Thymus (tissue), 11 donors: ENCODE measurements around the gene SLC37A1. TPM values are rescaled to one million over a fixed set of nuclear protein-coding genes. Genes with fewer than 3 reads are reported as not detected.

Experiments used
- DNase-seq, 9 donors: peaks; one replicate each; pipeline ENCODE4 v3.0.0-alpha.2; 2013; ENCODE audit warnings: low spot score in 9 of 9, low read depth in 6 of 9, missing footprints in 1 of 9
- H3K27ac ChIP-seq, 2 donors: one replicate each; pipeline ENCODE4 v1.5.1; 2013; ENCODE audit warnings: control low read depth in 1 of 2, low read depth in 1 of 2, low read length in 1 of 2, mild to moderate bottlenecking in 1 of 2, moderate library complexity in 1 of 2
- H3K27me3 ChIP-seq, 2 donors: one replicate each; pipeline ENCODE4 v1.5.1; 2013; ENCODE audit warnings: low read length in 1 of 2; ENCODE audit not compliant: control insufficient read depth in 2 of 2, insufficient read depth in 1 of 2
- H3K36me3 ChIP-seq, 2 donors: one replicate each; pipeline ENCODE4 v1.5.1; 2013; ENCODE audit warnings: low read length in 1 of 2, mild to moderate bottlenecking in 1 of 2, moderate library complexity in 1 of 2; ENCODE audit not compliant: control insufficient read depth in 2 of 2, insufficient read depth in 2 of 2
- H3K4me1 ChIP-seq, 2 donors: one replicate each; pipeline ENCODE4 v1.5.1; 2013; ENCODE audit warnings: low read length in 2 of 2; ENCODE audit not compliant: control insufficient read depth in 2 of 2, insufficient read depth in 2 of 2
- H3K4me3 ChIP-seq, 2 donors: one replicate each; pipeline ENCODE4 v1.5.1; 2013; ENCODE audit warnings: low read length in 2 of 2, control low read depth in 1 of 2, mild to moderate bottlenecking in 1 of 2
- H3K9me3 ChIP-seq, 2 donors: one replicate each; pipeline ENCODE4 v1.5.1; 2013; ENCODE audit warnings: low read length in 1 of 2, mild to moderate bottlenecking in 1 of 2; ENCODE audit not compliant: control insufficient read depth in 2 of 2, insufficient read depth in 1 of 2
- WGBS: extraction: QIAGEN DNeasy Blood & Tissue Kit; methylation state at CpG from one replicate; pipeline ENCODE4 v1.1.7; 2013; 5-methylcytosine and 5-hydroxymethylcytosine counted together
- polyA plus RNA-seq: library from polyadenylated mRNA; stranded (reverse); fragments of 200-250 nt; gene quantifications from one replicate; pipeline ENCODE4 v1.2.3, GENCODE V29; 2013
- total RNA-seq: library from RNA; stranded (reverse); fragments of 120-200 nt; gene quantifications from one replicate; pipeline ENCODE4 v1.2.4, GENCODE V29; 2013
- donor health status: healthy.

SLC37A1 gene
- total and polyA plus RNA-seq, 2 donors: 9.0 to 9.2 TPM

DNA sequence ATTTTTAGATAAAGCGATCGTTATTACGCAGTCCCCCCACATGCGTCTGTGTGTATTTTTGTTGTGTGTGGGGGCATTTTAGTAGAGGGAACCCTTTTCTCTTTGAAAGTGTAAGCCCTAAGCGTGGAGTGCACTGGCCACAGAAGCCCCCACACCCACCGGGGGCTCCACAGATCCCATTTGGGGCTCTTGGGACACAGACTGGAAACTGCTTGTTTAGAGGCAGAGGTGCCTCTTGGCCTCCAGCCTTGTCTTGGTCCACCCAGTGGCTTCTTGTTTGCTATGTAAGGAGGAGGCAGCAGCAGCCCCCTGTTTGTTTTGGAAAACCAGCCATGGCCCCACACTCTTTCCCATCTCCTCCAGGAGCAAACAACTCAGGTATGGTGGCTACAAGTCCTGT lies 42.8 kb downstream of the SLC37A1 start:
- Histone ChIP-seq H3K9me3 (no peaks in the 10 kb centered on the region), H3K4me3 (no peak overlapping the region), H3K27ac (no peak overlapping the region), H3K4me1 (peaks cover 0 to 6% of the 10 kb centered on the region in 2 donors), H3K36me3 (peaks cover 17 to 25% of the 10 kb centered on the region in 2 donors), H3K27me3 (no peaks in the 10 kb centered on the region)
- DNase-seq: no peak
- WGBS: 99% methylated on average over 6 of the region's 6 CpGs

DNA sequence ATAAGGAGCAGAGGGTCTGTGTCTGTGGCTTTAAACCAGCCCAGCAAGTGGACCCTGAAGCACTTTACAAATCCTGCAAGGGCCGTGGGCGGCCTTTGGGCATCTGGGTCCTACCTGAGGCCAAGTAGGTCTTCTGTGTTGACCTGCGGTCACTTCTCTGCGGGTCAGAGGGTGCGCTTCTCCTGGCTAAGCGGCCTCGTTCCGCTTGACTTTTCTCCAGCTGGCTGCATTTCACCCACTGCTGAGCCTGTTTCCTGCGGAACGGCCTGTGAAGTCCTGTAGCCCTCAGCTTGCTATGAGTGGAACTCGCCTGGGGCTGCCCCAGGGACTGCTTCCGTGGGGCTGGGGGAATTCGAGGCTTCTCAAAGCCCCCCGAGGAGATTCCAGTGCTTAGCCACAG lies 43.3 kb downstream of the SLC37A1 start:
- Histone ChIP-seq H3K27ac (no peak overlapping the region), H3K9me3 (no peaks in the 10 kb centered on the region), H3K36me3 (peaks cover 17 to 26% of the 10 kb centered on the region in 2 donors), H3K27me3 (no peaks in the 10 kb centered on the region), H3K4me3 (no peak overlapping the region), H3K4me1 (peaks cover 0 to 11% of the 10 kb centered on the region in 2 donors)
- WGBS: 90% methylated on average over 14 of the region's 14 CpGs
- no peak for DNase-seq

DNA sequence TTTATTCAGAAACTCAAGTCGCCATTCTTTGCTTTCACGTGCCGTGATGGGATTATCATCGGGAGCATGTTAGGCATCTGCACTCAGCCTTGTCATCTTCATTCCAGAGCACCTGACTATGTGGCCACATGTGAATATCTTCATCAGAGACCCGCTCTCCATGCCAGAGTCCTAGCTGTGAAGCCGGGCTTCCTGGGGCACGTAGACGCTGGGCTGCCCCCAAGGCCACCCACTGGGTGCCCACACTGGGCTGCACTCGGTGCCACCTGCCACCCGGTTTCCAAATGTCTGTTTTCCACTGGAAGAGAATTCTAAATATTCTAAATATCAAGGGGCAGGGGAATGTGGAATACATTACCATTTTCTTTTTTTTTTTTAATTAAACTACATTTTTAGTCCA lies 43.8 kb downstream of the SLC37A1 start:
- WGBS: 98% methylated on average over 10 of the region's 10 CpGs
- no peaks in the 10 kb centered on the region for H3K9me3 ChIP-seq
- H3K27me3 ChIP-seq: no peaks in the 10 kb centered on the region
- peaks cover 0 to 15% of the 10 kb centered on the region in 2 donors for H3K4me1 ChIP-seq
- no peak overlapping the region for H3K4me3 ChIP-seq
- H3K27ac ChIP-seq: no peak overlapping the region
- DNase-seq: no peak
- peaks cover 17 to 31% of the 10 kb centered on the region in 2 donors for H3K36me3 ChIP-seq

DNA sequence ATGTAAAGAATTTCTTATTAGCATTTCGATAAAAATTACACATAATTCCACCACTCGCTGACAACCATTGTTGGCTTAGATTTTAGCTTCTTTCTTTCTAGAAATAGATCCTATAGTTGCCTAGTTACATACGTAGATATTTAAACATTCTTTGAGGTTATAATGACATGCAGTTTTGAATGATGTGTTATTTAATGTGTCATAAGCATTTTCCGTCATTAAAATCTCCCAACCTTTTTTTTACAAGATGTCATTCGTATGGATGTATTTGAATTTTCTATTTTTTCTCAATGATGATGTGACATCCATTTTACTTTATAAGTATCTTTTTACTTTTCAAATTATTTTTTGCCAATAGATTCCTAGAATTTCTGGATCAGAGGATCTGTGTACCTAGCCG lies 44.7 kb downstream of the SLC37A1 start:
- WGBS: 99% methylated on average over 6 of the region's 6 CpGs
- Histone ChIP-seq H3K36me3 (peaks cover 21 to 37% of the 10 kb centered on the region in 2 donors), H3K9me3 (no peaks in the 10 kb centered on the region), H3K27ac (no peak overlapping the region), H3K4me3 (no peak overlapping the region), H3K4me1 (peaks cover 0 to 18% of the 10 kb centered on the region in 2 donors), H3K27me3 (no peaks in the 10 kb centered on the region)
- DNase-seq: no peak

DNA sequence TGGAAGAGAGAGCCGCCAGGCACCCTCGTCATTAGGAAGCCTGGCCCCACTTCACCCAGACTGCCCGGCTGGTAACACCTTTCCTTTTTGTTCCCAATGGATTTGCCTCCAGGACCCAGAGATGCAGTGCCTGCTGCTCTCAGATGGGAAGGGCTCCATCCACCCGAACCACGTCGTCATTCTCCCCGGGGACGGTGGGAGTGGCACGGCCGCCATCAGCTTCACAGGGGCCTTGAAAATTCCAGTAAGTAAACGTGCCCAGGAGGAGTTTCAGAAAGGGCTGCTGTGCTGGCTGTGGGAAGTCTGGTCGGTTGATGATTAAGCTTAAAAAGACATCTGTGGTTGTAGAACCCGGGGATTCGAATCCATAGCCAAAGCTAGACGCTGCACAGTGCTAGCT lies 45.2 kb downstream of the SLC37A1 start:
- Histone ChIP-seq H3K27ac (no peak overlapping the region), H3K4me1 (peaks cover 0 to 18% of the 10 kb centered on the region in 2 donors), H3K4me3 (no peak overlapping the region), H3K9me3 (no peaks in the 10 kb centered on the region), H3K36me3 (peaks cover 23 to 42% of the 10 kb centered on the region in 2 donors), H3K27me3 (no peaks in the 10 kb centered on the region)
- no peak for DNase-seq
- WGBS: 97% methylated on average over 15 of the region's 15 CpGs

DNA sequence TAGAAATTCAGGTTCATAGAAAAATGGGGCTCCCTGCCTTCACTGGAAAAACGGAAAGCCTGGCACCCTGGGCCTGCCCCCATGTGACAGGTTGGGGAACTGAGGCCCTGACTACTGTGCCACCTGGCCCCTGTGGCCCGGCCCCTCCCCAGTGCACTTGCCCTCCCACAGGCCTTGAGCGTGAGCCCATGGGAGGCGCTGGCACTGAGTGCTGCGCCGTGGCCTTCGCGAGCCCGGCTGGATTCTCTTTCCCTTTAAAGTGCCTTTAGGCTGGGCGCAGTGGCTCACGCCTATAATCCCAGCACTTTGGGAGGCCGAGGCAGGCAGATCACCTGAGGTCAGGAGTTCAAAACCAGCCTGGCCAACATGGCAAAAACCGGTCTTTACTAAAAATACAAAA lies 45.7 kb downstream of the SLC37A1 start:
- no peaks in the 10 kb centered on the region for H3K9me3 ChIP-seq
- peaks cover 25 to 44% of the 10 kb centered on the region in 2 donors for H3K36me3 ChIP-seq
- H3K27ac ChIP-seq: no peak overlapping the region
- peaks cover 0 to 18% of the 10 kb centered on the region in 2 donors for H3K4me1 ChIP-seq
- no peak overlapping the region for H3K4me3 ChIP-seq
- 99% methylated on average over 13 of the region's 13 CpGs for WGBS
- no peaks in the 10 kb centered on the region for H3K27me3 ChIP-seq
- no peak for DNase-seq

DNA sequence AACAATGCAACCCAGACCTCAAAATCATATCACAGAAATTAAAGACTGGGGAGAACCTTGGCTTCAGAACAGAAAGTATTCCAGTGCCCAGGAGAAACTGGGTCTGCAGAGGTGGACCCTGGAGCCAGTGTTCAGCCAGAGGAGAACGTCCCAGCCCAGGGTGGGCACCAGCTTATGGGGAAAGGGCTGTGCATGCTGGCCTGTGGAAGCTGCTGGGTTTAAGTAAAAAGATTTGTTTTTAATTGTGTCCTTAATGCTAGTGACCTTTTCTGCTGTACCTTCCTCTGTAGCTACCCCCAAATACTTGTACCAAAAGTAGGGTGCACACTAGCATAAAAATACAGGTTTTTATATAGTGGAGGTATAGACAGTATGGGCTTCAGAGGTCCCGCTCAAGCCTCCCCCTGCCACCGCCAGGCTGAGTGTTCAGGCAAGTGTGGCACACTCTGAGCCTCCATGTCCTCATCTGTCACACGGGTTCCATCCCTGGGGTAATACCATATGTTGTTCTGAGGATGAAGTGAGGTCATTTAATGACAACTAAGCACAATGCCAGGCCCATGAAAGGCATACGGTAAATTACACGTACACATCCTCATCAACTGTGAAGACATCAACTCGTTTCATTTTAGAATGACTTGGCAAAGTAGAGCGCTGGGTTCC lies 47.0 kb downstream of the SLC37A1 start:
- no peaks in the 10 kb centered on the region for H3K27me3 ChIP-seq
- H3K4me1 ChIP-seq: peaks cover 0 to 18% of the 10 kb centered on the region in 2 donors
- H3K27ac ChIP-seq: no peak overlapping the region
- peaks cover 21 to 43% of the 10 kb centered on the region in 2 donors for H3K36me3 ChIP-seq
- DNase-seq: no peak
- peaks cover 0 to 4% of the 10 kb centered on the region in 2 donors for H3K9me3 ChIP-seq
- 98% methylated on average over 8 of the region's 8 CpGs for WGBS
- no peak overlapping the region for H3K4me3 ChIP-seq

DNA sequence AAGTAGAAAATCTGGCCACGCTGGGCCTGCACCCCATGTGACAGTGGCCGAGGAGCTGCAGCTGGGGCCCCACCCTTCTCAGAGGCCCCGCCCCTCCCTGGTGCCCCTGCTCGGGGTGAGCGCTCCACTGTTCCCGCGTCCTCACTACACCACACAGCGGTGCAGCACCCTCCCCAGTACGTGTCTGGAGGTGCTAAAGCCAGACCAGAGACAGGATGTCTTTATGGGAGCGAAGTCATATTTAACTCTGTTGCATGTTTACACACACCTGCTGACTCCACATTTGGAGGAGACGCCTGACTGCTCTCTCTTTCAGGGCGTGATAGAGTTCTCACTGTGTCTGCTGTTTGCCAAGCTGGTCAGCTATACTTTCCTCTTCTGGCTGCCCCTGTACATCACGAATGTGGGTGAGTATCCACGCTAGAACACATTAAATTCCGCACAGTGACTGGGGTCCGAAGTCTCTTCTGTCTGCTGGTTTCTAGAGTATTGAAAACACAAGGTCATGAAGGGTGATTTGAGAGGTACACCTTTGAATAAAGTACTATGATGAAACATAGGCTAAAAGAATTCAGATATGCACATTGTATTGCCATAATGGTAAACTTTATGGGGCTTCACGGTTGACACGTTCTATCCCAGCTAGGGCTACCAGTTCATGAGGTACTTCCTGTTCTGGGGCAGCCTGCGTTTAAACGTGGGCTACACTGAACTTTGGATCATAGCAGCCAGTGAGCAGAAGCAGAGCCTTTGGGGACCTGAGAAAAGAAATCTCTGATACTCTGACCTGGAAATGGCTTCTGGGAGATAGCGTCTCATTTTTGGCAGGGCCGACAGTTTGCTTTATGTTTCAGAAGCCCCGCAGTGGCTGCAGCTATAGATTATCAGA lies 48.4 kb downstream of the SLC37A1 start:
- Histone ChIP-seq H3K9me3 (peaks cover 0 to 4% of the 10 kb centered on the region in 2 donors), H3K36me3 (peaks cover 17 to 44% of the 10 kb centered on the region in 2 donors), H3K27ac (peak overlapping the region in 1 of 2 donors; percentile 68), H3K27me3 (no peaks in the 10 kb centered on the region), H3K4me1 (peaks cover 0 to 18% of the 10 kb centered on the region in 2 donors), H3K4me3 (no peak overlapping the region)
- 72% methylated on average over 23 of the region's 23 CpGs for WGBS
- peak; percentile 22 to 83 (median 51) for DNase-seq

DNA sequence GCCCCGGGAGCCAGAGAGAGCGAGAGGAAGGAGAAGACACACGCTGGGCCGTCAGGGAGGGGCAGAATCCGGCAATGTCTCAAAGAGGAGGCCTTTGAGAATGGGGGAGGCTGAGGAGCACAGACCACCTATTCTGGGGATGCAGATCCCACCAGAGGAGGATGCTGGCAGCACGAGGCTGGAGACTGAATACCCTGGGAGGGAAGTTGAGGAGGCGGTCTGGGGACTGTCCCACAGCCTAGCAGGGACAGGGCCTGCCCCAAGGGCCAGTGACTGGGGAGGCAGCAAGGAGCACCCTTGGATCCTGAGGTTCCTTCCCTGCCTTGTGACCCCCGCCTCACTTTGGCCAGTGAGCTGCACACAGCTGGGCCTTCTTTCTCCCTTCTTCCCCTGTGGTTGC lies 49.2 kb downstream of the SLC37A1 start:
- WGBS: 96% methylated on average over 8 of the region's 8 CpGs
- peaks cover 0 to 18% of the 10 kb centered on the region in 2 donors for H3K4me1 ChIP-seq
- no peaks in the 10 kb centered on the region for H3K27me3 ChIP-seq
- peaks cover 0 to 4% of the 10 kb centered on the region in 2 donors for H3K9me3 ChIP-seq
- no peak overlapping the region for H3K27ac ChIP-seq
- H3K36me3 ChIP-seq: peaks cover 14 to 44% of the 10 kb centered on the region in 2 donors
- no peak for DNase-seq
- H3K4me3 ChIP-seq: no peak overlapping the region
